Endodermal cell (in vitro differentiated cells): ENCODE data around the gene ANKRD24. TPM values are rescaled to one million over a fixed set of nuclear protein-coding genes. Genes with fewer than 3 reads are reported as not detected.

Source experiments
- DNase-seq: peaks from one replicate; pipeline ENCODE4 v3.0.0-alpha.2; 2017
- H3K27ac ChIP-seq: 2 replicates; pipeline ENCODE4 v1.5.1; 2013; ENCODE audit warnings: mild to moderate bottlenecking, low read depth, low read length, moderate library complexity
- H3K27me3 ChIP-seq: 2 replicates; pipeline ENCODE4 v1.6.1; 2013; ENCODE audit warnings: mild to moderate bottlenecking, low read length, moderate library complexity; ENCODE audit not compliant: insufficient read depth, control insufficient read depth, poor library complexity, severe bottlenecking
- H3K36me3 ChIP-seq: 2 replicates; pipeline ENCODE4 v1.7.0; 2013; ENCODE audit warnings: mild to moderate bottlenecking, low read length, moderate library complexity; ENCODE audit not compliant: control insufficient read depth, insufficient read depth
- H3K4me1 ChIP-seq: one replicate; pipeline ENCODE4 v1.7.0; 2013; ENCODE audit warnings: low read length; ENCODE audit not compliant: control insufficient read depth, insufficient read depth
- H3K4me3 ChIP-seq: 2 replicates; pipeline ENCODE4 v1.5.1; 2013; ENCODE audit warnings: mild to moderate bottlenecking, low read length, moderate library complexity
- H3K9ac ChIP-seq: 2 replicates; pipeline ENCODE4 v1.6.1; 2013; ENCODE audit warnings: mild to moderate bottlenecking, low read length, moderate library complexity; ENCODE audit not compliant: poor library complexity, severe bottlenecking; ENCODE audit errors: extremely low read depth
- H3K9me3 ChIP-seq: 2 replicates; pipeline ENCODE4 v1.6.1; 2013; ENCODE audit warnings: mild to moderate bottlenecking, low read length, moderate library complexity; ENCODE audit not compliant: control insufficient read depth
- H3K27ac Mint-ChIP-seq: 2 replicates; pipeline ENCODE4 v1.8.0; 2020; ENCODE audit warnings: mixed read lengths
- H3K27me3 Mint-ChIP-seq: 2 replicates; pipeline ENCODE4 v1.8.0; 2021; ENCODE audit warnings: mild to moderate bottlenecking, mixed read lengths; ENCODE audit not compliant: insufficient read depth
- H3K36me3 Mint-ChIP-seq: 2 replicates; pipeline ENCODE4 v1.8.0; 2020; ENCODE audit warnings: low read depth, mixed read lengths
- H3K4me1 Mint-ChIP-seq: 2 replicates; pipeline ENCODE4 v1.8.0; 2020; ENCODE audit warnings: mixed read lengths
- H3K4me3 Mint-ChIP-seq: 2 replicates; pipeline ENCODE4 v1.8.0; 2020; ENCODE audit warnings: mild to moderate bottlenecking, moderate library complexity, mixed read lengths
- H3K9me3 Mint-ChIP-seq: 2 replicates; pipeline ENCODE4 v1.8.0; 2020; ENCODE audit warnings: mild to moderate bottlenecking, mixed read lengths
- WGBS, 2 experiments: methylation state at CpG; one replicate each; pipeline versions ENCODE4 v1.1.5 to v1.1.7; 2013; ENCODE audit warnings: missing lambda C conversion rate in 2 of 2, mixed read lengths in 1 of 2; ENCODE audit not compliant: insufficient coverage in 1 of 2, insufficient read length in 1 of 2; 5-methylcytosine and 5-hydroxymethylcytosine counted together
- total RNA-seq, 2 donors: library from RNA; stranded (reverse); fragmentation: NEBNext Ultra II Directional in 1 of 2; extraction: Animal tissue kit (Norgen Biotek cat#: 25700) in 1 of 2; gene quantifications; 2 replicates in 1 of 2; 3 replicates in 1 of 2; pipeline ENCODE4 v1.2.1, GENCODE V29; 2021
- TF ChIP-seq, protein P1 (sequence below): fragments of 200-600 bp; sonication (generic); conservative IDR thresholded peaks from 2 replicates; pipeline ENCODE4 v1.5.0; 2021; ENCODE audit warnings: antibody characterized with exemption, mild to moderate bottlenecking

The ANKRD24 gene
- total RNA-seq, 2 donors from 2014 or later: 0.77 to 2.0 TPM

DNA sequence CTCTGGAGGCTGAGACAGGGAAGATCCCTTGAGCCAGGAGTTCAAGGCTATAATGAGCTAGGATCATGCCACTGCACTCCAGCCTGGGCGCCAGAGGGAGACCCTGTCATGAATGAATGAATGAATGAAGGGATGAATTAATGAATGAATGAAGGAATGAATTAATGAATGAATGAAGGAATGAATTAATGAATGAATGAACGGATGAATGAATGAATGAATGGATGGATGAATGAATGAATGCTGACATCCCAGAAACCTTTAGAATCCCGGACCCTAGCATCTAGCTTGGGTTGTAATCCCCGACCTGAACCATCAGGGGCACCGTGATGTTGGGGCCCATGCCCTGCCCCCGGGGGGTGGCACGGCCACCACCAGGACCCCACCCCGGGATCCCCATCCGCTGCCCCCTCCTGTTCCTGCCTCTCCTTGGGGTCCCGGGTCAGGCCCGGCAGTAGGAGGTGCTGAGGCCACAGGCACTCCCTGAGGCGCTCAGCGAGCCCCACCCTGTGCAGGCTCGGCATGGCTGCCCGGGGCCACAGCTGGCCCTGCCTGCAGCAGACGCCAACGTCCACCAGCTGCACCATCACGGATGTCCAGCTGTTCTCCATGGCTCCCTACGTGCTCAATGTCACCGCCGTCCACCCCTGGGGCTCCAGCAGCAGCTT, 50.3 kb downstream of the ANKRD24 start:
- Histone ChIP-seq H3K9me3 (no peaks in the 10 kb centered on the region), H3K4me3 (no peak overlapping the region), H3K27me3 (no peaks in the 10 kb centered on the region), H3K27ac (no peak overlapping the region), H3K9ac (no peak overlapping the region), H3K4me1 (no peaks in the 10 kb centered on the region), H3K36me3 (no peaks in the 10 kb centered on the region)
- WGBS, 2 experiments: 81 to 82% methylated on average over 15 to 21 of the region's 21 CpGs
- DNase-seq: no peak
- Mint-ChIP-seq H3K9me3 (no peaks in the 10 kb centered on the region), H3K4me3 (no peak overlapping the region), H3K4me1 (no peaks in the 10 kb centered on the region), H3K36me3 (no peaks in the 10 kb centered on the region), H3K27me3 (peaks cover 5% of the 10 kb centered on the region), H3K27ac (no peak overlapping the region)
- TF ChIP-seq, protein P1, sequence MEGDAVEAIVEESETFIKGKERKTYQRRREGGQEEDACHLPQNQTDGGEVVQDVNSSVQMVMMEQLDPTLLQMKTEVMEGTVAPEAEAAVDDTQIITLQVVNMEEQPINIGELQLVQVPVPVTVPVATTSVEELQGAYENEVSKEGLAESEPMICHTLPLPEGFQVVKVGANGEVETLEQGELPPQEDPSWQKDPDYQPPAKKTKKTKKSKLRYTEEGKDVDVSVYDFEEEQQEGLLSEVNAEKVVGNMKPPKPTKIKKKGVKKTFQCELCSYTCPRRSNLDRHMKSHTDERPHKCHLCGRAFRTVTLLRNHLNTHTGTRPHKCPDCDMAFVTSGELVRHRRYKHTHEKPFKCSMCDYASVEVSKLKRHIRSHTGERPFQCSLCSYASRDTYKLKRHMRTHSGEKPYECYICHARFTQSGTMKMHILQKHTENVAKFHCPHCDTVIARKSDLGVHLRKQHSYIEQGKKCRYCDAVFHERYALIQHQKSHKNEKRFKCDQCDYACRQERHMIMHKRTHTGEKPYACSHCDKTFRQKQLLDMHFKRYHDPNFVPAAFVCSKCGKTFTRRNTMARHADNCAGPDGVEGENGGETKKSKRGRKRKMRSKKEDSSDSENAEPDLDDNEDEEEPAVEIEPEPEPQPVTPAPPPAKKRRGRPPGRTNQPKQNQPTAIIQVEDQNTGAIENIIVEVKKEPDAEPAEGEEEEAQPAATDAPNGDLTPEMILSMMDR: no peak

GRCh38 chr19:4233282-4233853, 50.9 kb downstream of the ANKRD24 start:
- Mint-ChIP-seq H3K9me3 (no peaks in the 10 kb centered on the region), H3K4me1 (no peaks in the 10 kb centered on the region), H3K36me3 (no peaks in the 10 kb centered on the region), H3K4me3 (no peak overlapping the region), H3K27ac (no peak overlapping the region), H3K27me3 (peaks cover 5% of the 10 kb centered on the region)
- Histone ChIP-seq H3K36me3 (no peaks in the 10 kb centered on the region), H3K9ac (no peak overlapping the region), H3K27me3 (no peaks in the 10 kb centered on the region), H3K4me1 (no peaks in the 10 kb centered on the region), H3K27ac (no peak overlapping the region), H3K9me3 (no peaks in the 10 kb centered on the region), H3K4me3 (no peak overlapping the region)
- TF ChIP-seq, protein P1: peak; percentile 83
- DNase-seq: peak; percentile 93
- WGBS, 2 experiments: 68 to 79% methylated on average over 3 to 11 of the region's 11 CpGs

GRCh38 chr19:4234142-4234861, 51.8 kb downstream of the ANKRD24 start:
- H3K9me3 Mint-ChIP-seq: no peaks in the 10 kb centered on the region
- no peaks in the 10 kb centered on the region for H3K9me3 ChIP-seq
- H3K4me3 ChIP-seq: no peak overlapping the region
- 84 to 100% methylated on average over 1 to 18 of the region's 21 CpGs for WGBS, 2 experiments
- no peak overlapping the region for H3K4me3 Mint-ChIP-seq
- no peaks in the 10 kb centered on the region for H3K36me3 ChIP-seq
- H3K27me3 ChIP-seq: no peaks in the 10 kb centered on the region
- H3K9ac ChIP-seq: no peak overlapping the region
- H3K27ac Mint-ChIP-seq: no peak overlapping the region
- DNase-seq: no peak
- TF ChIP-seq, protein P1: no peak
- H3K4me1 ChIP-seq: no peaks in the 10 kb centered on the region
- H3K27ac ChIP-seq: no peak overlapping the region
- H3K4me1 Mint-ChIP-seq: no peaks in the 10 kb centered on the region
- peaks cover 5% of the 10 kb centered on the region for H3K27me3 Mint-ChIP-seq
- no peaks in the 10 kb centered on the region for H3K36me3 Mint-ChIP-seq
